ENCODE measurements around the gene PTPRN2. TPM values are rescaled to one million over a fixed set of nuclear protein-coding genes. Genes with fewer than 3 reads are reported as not detected.

PTPRN2 gene
- total and polyA plus RNA-seq, 2 of the 8 experiments (the other 6 are each of a cell fraction or from before 2014, with no cell fraction given) = 2.6 to 4.5 TPM

GRCh38 chr7:158324397-158325360, 262.9 kb downstream of the PTPRN2 start (continued):
- TF ChIP-seq NRF1 (IDR thresholded peaks at IDR 0.05; ENCODE audit: low read depth, low read length) (no peak), CBX5 (IDR thresholded peaks at IDR 0.05; ENCODE audit: low read depth, low read length) (no peak), KDM5A (IDR thresholded peaks at IDR 0.05; ENCODE audit: low read length) (no peak), TCF12 (IDR thresholded peaks at IDR 0.05; ENCODE audit: low read depth, low read length) (no peak), MAFK (IDR thresholded peaks at IDR 0.05; ENCODE audit: low read depth, low read length) (no peak), KDM4A (IDR thresholded peaks at IDR 0.05; ENCODE audit: low read depth, low read length, severe bottlenecking) (no peak)

Measured in H1 (cell line).